Islet of Langerhans (tissue), 1 donor: Measurements from ENCODE around the gene ADH1C.
"Not testable (repeated sequence)": the region's sequence is repeated elsewhere in the genome, so short reads cannot be mapped to it uniquely, and the experiment has no call there.

Experiments
- FAIRE-seq: peaks from one replicate; lab custom pipeline; 2011; peaks lifted over from hg19 to GRCh38; lab: Jason Lieb, UNC

ADH1C gene

DNA sequence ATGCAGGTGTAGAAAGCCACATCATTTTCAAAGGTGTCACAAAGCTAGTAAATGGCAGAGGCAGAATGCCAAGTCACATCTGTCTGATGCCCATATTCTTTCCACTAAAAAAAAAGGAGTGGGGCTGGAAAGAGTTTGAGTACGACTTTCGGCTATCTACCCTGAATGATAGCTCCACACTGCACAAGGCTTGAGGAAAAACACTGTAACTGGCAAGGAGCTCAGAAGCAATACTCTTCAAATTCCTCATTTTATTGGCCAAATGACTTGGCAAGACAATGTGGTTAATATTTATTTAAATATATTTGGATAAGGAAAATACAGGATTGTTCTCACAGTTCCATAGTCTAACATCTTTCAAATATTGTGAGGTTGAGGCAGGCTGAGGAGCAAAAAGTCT is 5.4 kb upstream of the ADH1C start:
- no peak for FAIRE-seq

DNA sequence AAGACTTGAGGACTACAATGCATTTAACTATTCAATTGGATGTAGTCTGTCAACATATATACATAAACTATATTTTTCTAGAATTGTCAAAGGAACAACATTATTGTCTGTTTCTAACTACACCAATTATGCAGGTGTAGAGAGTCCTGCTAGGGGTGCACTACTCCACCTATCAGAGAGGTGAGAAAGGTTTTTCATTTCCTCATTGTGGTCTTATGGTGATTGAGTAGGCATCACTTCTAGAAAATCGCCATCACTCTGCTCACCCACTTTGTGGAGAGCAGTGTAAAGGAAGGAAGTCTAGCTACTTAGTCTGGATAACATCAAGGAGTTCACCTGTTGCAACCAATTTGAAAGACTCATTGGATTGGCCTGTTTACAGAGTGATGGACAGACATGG is 4.4 kb upstream of the ADH1C start:
- no peak for FAIRE-seq

DNA sequence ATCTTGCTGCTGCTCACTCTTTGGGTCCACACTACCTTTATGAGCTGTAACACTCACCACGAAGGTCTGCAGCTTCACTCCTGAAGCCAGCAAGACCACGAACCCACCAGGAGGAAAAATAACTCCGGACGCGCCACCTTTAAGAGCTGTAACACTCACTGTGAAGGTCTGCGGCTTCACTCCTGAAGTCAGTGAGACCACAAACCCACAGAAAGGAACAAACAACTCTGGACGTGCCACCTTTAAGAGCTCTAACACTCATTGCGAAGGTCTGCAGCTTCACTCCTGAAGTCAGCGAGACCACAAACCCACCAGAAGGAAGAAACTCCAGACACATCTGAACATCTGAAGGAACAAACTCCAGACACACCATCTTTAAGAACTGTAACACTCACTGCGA is 3.6 kb upstream of the ADH1C start:
- FAIRE-seq: not testable (repeated sequence)

DNA sequence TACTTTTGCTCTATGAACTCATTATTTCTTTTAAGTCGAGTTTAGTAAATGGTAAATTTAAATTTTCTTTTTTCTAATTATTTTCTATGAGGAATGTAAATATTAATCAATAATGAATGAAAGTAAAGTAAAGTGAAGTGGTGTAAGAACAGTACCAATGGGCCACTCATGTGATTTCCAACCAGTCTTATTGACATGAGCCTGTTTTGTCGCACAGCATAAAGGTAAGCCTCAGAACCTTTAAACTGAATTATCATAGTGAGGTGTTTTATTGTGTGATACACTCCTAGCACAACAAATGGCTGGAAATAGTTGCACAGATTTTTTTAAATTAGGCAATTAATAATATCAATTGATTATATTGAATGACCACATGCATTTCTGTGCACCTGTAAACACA is 1.1 kb downstream of the ADH1C start:
- FAIRE-seq: no peak

DNA sequence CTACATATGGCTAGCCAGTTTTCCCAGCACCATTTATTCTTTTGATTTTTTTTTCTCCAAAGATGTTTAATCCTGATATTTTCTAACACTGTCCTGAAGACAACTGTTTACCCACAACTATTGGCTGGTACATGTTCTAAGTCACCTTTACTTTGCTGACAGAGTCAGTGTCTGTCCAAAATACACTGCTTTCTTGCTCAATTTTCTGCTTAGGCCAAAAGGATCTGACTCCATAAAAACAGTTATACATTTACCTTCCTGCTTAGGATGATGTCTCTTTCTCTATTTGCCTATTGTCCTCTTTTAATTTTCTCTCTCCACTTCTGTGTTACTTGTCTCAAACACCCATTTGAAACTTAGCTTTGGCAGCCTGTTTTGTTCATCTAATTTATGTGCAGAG is 3.2 kb downstream of the ADH1C start:
- FAIRE-seq: no peak

DNA sequence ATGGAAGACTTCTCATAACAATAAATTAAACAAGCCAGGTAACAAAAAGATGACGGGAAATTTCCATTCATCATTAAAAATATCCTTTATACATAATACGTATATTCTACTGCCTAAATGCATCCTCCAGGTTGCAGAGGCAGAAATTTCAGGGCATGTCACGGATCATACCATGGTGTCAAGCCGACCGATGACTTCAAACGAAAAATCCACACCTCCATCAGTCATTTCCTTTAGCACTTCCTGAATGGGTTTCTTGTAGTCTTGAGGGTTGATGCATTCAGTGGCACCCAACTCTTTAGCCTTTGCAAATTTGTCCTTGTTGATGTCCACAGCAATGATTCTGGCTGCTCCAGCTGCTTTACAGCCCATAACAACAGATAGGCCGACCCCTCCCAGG is 9.9 kb downstream of the ADH1C start:
- not testable (repeated sequence) for FAIRE-seq

DNA sequence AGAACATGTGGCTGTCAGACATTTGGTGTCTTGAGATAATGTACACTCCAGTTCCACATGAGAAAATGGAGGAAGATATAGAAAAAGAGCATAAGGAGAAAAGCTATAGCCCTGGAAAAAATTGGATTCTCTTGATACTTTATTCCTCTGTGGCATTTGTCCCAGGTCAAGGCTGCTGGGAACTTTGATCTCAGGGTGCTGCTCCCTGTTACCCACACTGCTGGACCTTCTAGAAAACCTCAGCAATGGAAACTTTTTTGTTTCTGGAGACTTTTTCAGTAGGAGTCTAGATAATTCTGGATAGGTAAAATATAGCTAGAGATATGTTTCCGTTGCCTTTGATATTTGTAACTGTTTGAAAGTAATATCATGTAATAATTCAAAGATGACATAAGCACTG is 11.1 kb downstream of the ADH1C start:
- no peak for FAIRE-seq

DNA sequence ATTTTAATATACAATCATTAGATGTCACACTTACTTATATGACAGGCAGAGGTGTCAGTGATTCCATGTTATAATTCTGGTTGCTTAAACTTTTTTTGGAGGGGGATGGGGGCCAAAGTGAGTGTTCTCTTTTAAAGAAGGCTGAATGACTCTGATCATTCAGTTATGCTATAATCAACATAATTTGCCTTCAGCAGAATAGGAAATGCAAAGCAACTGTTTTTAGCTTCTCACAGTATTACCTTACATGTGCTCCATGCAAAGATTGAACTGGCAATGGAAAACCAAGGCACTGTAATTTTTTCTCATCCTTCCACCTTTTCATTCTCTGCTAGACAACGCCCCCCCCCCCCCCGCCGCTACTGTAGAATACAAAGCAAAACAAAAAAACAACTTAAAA is 13.4 kb downstream of the ADH1C start:
- FAIRE-seq: no peak

DNA sequence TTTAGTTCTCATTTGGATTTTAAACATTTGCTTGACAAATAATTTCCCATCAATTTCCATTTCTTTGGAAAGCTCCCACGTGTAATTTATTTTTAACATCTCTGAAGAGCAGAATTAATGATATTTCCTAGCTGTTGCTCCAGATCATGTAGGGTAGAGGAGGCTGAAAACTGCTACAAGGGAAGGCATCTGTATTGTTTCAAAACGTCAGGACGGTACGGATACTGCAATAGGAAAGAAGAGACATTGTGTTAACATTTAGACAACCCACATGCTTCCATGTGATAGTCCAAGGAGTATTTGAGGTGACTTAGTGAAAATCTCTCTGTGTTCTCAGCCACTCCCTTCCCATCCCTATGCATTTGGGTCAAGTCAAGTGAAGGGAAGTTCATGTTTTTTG is 16.0 kb downstream of the ADH1C start:
- FAIRE-seq: no peak

DNA sequence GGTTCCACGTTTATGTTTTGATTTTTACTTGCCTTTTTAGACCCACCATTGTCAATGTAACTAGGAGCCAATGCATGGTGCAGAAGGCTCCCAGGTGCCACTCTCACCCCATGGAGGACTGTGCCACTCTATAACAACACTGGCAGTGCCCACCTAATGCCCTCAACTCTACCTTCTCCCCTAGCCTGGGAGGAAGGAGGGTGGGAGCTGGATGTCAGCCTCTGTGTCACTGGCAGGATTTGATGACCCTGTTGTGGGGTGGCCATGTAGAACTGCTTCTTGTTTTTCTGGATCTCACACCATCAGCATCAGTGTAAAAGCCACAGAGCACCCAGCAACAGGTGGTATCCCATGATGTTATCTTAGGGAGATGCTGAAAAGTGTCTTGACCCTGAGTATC is 17.7 kb downstream of the ADH1C start:
- FAIRE-seq: no peak

DNA sequence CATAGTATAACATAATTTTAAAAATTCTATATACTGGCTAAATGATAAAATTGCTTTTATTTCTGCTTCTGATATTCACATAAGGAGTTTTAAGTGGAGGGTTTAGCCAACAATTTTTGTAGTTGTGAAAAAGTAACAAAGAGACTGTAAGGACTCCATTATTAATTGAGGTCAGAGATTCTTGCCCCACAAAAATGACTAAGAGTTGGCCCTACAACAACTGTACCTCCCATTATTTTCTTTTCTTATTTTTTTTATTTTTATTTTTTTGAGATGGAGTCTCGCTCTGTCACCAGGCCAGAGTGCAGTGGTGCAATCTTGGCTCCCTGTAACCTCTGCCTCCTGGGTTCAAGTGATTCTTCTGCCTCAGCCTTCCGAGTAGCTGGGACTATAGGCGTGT is 21.9 kb downstream of the ADH1C start:
- no peak for FAIRE-seq

DNA sequence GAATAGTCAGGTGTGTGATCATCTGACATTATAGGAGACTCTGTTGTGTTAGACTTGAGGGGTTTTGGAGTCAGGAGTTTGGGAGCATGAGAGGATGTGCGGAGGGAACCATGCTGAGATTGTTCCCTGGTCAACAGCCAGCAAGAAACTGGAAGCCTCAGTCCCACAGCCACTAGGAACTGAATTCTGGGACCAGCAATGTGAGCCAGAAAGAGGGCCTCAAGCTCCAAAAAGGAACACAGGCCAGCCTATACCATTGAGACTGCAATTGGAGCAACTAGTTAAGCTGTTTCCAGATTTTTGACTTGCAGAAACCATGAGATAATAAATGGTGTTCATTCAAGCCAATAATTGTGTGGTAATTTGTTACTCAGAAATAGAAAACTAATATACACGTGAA is 22.7 kb downstream of the ADH1C start:
- FAIRE-seq: no peak

DNA sequence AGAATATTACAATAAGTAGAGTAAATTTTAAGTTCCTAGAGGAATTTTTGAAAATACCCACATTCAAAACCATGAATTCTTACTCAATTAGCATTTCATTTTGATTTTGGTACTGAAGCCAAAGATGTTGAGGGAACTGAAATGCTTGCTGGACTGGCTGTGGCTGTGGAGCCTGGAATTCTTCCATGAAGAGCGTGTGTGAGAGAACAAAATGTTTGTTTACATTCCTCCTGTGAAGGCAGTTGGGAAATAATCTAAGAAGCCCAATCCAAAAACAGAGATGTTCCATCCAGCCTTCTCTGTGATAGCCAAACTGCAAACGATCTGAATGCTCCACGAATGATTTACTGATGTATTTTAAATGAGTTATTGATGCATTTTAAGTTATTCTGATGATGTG is 27.6 kb downstream of the ADH1C start:
- no peak for FAIRE-seq

DNA sequence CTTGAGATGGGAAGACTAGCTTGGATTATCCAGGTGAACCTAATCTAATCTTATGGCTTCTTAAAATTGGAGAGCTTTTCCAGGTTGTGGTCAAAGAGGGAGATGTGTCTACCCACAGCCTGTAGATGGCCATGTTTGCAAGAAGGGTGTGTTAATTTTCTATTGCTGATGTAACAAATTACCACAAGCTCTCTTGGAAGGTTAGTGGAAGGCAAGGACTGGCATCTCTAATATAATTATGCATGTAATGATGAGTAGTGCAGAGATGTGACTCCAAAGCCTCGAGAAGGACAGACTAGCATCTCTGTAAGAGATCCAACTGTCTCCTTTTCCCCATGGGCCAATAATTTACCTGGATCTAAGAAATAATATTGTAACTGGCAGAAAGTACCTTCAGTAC is 28.2 kb downstream of the ADH1C start:
- no peak for FAIRE-seq

DNA sequence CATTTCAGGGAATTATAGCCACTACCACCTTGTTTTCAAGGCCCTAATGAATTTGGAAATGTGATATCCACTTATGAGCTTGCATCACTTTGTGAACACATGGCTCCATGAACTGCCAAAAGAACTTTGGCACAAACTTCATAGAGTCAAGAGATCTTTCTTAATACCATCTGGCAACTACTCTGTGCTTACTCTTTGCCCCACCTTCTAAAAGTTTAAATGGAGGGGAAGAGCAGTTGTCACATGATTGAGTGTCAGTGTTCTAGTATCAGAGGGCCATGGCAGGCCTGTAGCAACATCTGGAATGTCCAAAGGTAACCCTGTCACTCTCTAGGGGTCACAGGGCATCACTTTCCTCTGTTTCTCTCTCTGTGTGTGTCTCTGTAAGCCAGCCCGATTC is 28.8 kb downstream of the ADH1C start:
- FAIRE-seq: no peak

DNA sequence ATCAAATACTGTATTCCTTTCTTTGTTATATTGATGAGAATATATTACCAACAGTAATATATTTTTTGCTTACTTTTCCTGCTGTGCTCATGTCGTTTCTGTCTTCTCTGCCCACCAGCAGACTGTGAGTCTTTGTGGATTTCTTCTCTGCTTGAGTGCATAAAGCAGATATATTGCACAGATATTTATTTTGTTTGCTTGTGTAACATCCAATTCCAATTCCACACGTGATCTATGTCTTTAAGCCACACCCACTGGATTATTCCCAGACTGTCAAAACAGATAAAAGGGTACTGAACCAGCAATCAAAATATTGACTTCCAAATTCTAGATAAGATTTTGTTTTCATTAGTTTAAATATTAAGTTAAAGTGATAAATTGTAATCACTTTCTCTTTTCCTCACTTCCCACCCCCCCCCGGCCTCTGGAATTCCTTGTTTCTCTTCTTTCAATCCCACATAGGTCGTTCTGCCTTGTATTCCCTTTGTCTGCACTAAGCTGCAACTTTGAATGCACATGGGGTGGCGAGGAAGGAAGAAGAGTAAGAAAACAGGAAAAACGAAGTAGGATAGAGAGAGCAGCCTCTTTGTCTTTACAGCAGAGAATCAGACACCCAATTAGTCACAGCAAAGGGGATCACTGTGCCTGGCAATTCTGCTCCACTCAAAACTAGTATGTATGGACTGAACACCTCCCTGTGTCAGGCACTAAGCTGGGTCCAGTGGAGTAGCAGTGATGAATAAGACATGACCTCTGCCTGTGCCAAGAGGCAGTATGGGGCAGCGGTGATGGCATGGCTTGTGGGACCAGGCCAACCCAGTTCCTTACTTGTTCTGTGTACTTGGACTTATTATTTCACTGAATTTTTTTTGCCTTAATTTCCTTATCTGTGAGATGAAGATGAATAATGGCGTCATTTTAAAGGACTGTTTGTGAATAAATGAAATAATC is 31.0 kb downstream of the ADH1C start, which contains the start of gene ADH1B:
Gene ADH1B (minus strand): TSS at position 161 of the 951 bp plus-strand sequence. CDS start 70 bp downstream, at position 91.
- no peak for FAIRE-seq

DNA sequence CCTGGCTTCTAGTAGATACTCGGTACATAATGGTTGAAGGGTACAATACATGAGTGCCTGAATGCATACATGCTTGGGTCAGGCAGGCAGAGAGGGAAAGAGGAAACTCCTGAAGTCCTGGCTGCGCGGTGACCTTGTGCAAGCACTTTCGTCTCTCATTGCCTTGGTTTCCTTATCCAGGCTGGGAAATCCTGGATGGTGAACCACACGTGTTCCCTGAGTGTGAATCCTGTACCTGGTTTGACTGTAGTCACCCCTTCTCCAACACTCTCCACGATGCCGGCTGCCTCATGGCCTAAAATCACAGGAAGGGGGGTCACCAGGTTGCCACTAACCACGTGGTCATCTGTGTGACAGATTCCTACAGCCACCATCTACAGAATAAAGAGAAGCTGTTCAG is 34.7 kb downstream of the ADH1C start:
- FAIRE-seq: not testable (repeated sequence)

DNA sequence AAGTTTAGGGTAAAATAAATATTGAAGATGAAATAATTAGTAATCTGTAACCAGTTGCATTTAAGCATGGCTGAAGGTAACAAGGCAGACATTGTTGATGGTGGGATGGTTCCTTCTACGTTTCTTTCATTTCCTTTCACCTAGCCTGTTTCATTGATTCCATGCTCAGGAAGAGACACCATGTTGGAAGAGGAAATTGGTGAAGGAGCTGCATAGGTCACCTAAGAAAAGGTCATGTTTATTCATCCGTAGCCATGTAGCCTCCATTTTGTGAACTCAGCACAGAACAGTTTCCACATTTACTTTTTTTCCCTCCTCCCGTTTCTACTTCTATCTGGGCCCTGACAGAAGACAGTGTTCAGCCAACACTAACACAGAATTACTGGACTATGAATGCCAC is 35.2 kb downstream of the ADH1C start:
- no peak for FAIRE-seq

DNA sequence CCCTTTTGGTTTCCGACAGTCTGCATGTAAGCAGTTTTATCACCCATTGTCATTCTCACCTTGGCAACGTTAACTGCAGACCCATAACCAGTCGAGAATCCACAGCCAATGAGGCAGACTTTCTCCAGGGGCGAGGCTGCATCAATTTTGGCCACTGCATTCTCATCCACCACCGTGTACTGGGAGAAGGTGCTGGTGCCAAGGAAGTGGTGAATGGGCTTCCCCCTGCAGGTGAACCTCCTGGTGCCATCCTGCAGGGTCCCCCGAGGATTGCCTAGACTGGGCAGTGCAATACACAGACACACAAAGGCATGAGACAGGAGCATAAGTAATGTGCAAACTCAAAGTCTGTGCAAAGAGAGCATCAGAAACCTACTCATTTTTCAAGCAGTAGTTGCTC is 36.7 kb downstream of the ADH1C start:
- FAIRE-seq: no peak

DNA sequence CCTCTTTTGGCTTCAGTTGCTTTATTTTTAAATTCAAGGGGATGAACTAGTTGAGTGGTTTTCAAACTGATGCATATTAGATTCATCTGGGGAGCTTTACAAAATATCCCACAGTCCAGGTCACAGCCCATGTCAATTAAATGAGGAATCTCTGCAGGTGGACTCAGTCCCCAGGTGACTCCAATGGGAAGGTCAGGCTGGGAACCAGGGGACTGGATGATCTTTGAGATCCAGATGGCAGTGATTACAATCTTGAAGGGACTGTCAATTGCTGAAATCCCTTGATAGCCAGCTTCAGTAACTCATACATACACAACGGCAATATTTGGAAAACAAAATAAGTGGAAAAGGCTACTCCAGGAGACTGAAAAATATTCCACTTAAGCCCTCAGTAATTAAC is 38.3 kb downstream of the ADH1C start:
- FAIRE-seq: no peak

DNA sequence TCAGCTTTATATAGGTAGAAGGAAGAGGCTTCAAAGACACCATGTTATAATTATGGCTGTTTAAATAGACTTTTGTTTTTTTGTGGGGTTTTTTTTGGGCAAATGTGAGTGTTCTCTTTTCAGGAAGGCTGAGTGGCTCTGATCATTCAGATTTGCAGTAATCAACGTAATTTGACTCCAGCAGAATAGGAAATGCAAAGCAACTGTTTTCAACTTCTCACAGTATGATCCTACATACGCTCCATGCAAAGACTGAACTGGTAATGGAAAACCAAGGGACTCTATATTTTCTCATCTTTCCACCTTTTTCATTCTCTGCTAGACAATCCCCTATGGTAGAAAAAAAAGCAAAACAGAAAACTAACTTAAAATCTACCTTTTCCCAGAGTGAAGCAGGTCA is 42.2 kb downstream of the ADH1C start:
- no peak for FAIRE-seq

DNA sequence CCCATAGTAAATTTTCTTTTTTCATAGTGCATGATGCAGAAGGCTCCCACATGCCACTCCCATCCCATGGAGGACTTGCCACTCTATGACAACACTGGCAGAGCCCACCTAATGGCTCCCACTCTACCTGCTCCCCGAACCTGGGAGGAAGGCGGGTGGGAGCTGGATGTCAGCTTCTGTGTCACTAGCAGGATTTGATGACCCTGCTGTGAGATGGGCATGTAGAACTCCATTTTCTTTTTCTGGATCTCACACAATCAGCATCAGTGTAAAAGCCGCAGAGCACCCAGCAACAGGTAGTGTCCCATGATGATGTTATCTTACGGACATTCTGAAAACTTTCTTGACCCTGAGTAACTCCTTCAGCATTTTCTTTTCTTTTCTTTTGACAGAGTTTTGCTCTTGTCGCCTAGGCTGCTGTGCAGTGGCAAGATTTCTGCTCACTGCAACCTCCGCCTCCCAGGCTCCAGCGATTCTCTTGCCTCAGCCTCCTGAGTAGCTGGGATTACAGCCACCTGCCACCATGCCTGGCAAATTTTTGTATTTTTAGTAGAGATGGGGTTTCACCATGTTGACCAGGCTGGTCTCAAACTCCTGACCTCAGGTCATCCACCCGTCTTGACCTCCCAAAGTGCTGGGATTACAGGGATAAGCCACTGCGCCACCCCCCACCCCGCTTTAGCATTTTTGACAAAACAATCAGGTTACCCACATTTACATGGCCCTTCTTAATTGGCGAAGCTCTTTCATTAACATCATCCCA is 46.7 kb downstream of the ADH1C start:
- no peak for FAIRE-seq

DNA sequence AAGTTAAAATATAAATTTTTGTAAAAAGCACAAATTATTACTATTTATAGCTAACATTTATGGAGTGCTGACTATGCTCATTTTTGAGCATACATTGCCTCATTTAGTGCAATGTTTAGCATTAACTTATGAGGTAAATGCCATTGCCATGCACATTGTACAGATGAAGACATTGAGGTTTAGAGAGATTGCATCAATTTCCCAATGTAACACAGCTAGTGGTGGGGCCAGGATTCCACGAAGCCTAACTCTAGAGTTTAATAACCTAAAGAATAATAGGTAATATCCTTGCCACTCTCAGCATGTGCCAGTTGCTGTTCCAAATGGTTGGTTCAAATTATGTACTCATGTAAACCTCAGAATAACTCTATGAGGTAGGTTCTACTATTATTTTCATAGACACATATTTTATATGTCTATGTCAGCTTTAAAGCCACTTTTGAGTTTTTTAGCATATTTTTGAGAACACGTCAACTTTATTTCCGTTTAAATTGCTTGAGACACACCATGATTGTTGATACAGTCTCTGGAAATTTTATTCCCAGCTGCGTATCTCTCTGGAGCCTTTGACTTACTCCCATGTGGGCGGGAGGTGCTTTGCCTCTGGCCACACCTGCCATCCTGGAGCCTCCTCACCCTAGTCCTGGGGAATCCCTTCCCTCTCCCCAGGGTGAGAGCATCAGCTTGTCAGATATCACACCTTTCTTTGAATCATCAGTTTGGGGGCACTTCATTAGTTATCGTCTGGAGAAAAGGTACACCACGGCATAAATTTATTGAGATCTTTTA is 51.0 kb downstream of the ADH1C start:
- no peak for FAIRE-seq
